Spleen (tissue), 11 donors: ENCODE measurements around the gene LRRFIP2. TPM values are rescaled to one million over a fixed set of nuclear protein-coding genes. Genes with fewer than 3 reads are reported as not detected.

ENCODE experiments used
- DNase-seq: peaks from one replicate; pipeline ENCODE4 v3.0.0-alpha.2; 2020
- H3K27ac ChIP-seq, 8 donors: fragments of 200-600 bp; sonication (generic) in 7 of 8; 1 replicate in 4 of 8; 2 replicates in 4 of 8; pipeline versions ENCODE4 v1.5.0 to v1.8.0; 2016 to 2021; ENCODE audit warnings: inconsistent platforms in 4 of 8, mild to moderate bottlenecking in 4 of 8, moderate library complexity in 1 of 8
- H3K27me3 ChIP-seq, 7 donors: fragments of 200-600 bp; sonication (generic) in 6 of 7; replicated peaks in 1 of 7; 1 replicate in 4 of 7; 2 replicates in 3 of 7; pipeline versions ENCODE4 v1.5.0 to v1.8.0; 2016 to 2021; ENCODE audit warnings: inconsistent platforms in 3 of 7, mild to moderate bottlenecking in 1 of 7
- H3K36me3 ChIP-seq, 6 donors: fragments of 200-600 bp; sonication (generic) in 5 of 6; 1 replicate in 4 of 6; 2 replicates in 2 of 6; pipeline versions ENCODE4 v1.5.0 to v1.8.0; 2016 to 2021; ENCODE audit warnings: inconsistent platforms in 2 of 6
- H3K4me1 ChIP-seq, 6 donors: fragments of 200-600 bp; sonication (generic) in 5 of 6; 1 replicate in 3 of 6; 2 replicates in 3 of 6; pipeline versions ENCODE4 v1.5.0 to v1.8.0; 2016 to 2021; ENCODE audit warnings: inconsistent platforms in 3 of 6
- H3K4me3 ChIP-seq, 8 donors: fragments of 200-600 bp; sonication (generic) in 7 of 8; 1 replicate in 4 of 8; 2 replicates in 4 of 8; pipeline versions ENCODE4 v1.5.0 to v1.8.0; 2016 to 2021; ENCODE audit warnings: inconsistent platforms in 4 of 8, mild to moderate bottlenecking in 4 of 8, moderate library complexity in 2 of 8
- H3K9me3 ChIP-seq, 8 donors: fragments of 200-600 bp; sonication (generic) in 7 of 8; 1 replicate in 4 of 8; 2 replicates in 4 of 8; pipeline versions ENCODE4 v1.5.0 to v1.8.0; 2016 to 2021; ENCODE audit warnings: inconsistent platforms in 4 of 8
- POLR2A ChIP-seq, 3 donors: fragments of 450-650 bp; IDR thresholded peaks; one replicate each; pipeline ENCODE4 v1.5.1; 2017; ENCODE audit warnings: antibody characterized with exemption in 3 of 3, mild to moderate bottlenecking in 1 of 3
- POLR2AphosphoS5 ChIP-seq, 3 donors: sonication (generic); formaldehyde crosslinking; IDR thresholded peaks; one replicate each; pipeline ENCODE4 v1.5.1; 2017; ENCODE audit warnings: antibody characterized with exemption in 3 of 3
- WGBS, 5 donors: extraction: QIAGEN DNeasy Blood & Tissue Kit in 3 of 5; methylation state at CpG; one replicate each; pipeline versions ENCODE4 v1.1.5 to v1.1.7; 2013 to 2018; 5-methylcytosine and 5-hydroxymethylcytosine counted together
- intact Hi-C: fragments of 100-400 bp; cut with DNase I; formaldehyde crosslinking; loops from one replicate; pipeline ENCODE4 v1.15.0; 2023; ENCODE audit warnings: low total_unique reads
- polyA plus RNA-seq, 3 donors: library from polyadenylated mRNA; stranded (reverse); fragments of 200-250 nt; gene quantifications; one replicate each; pipeline ENCODE4 v1.2.1, GENCODE V29; 2013
- total RNA-seq, 7 donors: library from RNA; depleted of rRNA in 3 of 7; stranded (reverse); fragments of >200 nt in 3 of 7; fragmentation: NEBNext Ultra II Directional in 4 of 7; extraction: Animal tissue kit (Norgen Biotek cat#: 25700) in 4 of 7; gene quantifications; one replicate each; pipeline versions ENCODE4 v1.1.0 to v1.2.1, GENCODE V29; 2016 to 2021
- TF ChIP-seq, protein P1 (sequence below), 11 experiments: fragments of 200-600 bp in 7 of 11; fragments of 450-650 bp in 4 of 11; sonication (generic) in 4 of 11; IDR thresholded peaks in 8 of 11; conservative IDR thresholded peaks in 3 of 11; 1 replicate in 7 of 11; 2 replicates in 4 of 11; pipeline versions ENCODE4 v1.4.0 to v1.8.0; 2016 to 2021; ENCODE audit warnings: antibody characterized with exemption in 11 of 11, inconsistent platforms in 4 of 11, mild to moderate bottlenecking in 1 of 11
- donor health status: healthy with polysubstance abuse.
- donor health status: DM: no; HTN: no; CAD: no; lungs with moderate emphysema.
- donor health status: DM: no; HTN: no; CAD: no.
- donor health status: Bipolar disorder and iron deficiency.
- donor health status: healthy.
- donor health status: DM: no; HTN: no; CAD: no.
- donor health status: DM: yes; HTN: yes; CAD: no.

The LRRFIP2 gene
- total and polyA plus RNA-seq, 10 donors: 18.9 to 111 (median 86.9) TPM

- 92 to 96% (median 95%) methylated on average over 2 of the region's 2 CpGs for WGBS, 5 donors
Observed at GRCh38 chr3:37118163-37118562, 56.2 kb downstream of the LRRFIP2 start.

DNA sequence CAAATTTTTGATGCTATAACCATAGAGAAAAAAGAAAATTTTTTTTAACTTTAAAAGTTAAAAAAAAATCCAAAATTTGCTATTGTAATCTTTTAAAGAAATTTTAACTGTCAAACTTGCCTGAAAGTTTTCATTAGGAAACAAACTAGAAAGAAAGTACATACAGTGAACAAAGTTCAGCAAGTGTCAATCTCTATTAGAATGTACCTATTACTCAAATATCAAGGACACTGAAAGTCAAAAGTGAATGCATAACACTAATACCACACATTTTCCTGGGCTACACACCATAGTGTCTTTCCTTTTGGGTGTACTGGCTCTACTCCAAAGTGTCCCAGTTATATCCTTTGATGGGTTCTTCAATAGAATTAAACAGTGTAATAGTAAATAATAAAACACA lies 56.8 kb downstream of the LRRFIP2 start:
- Histone ChIP-seq H3K27ac (no peak overlapping the region), H3K4me1 (peaks cover 0 to 7% (median 0%) of the 10 kb centered on the region in 6 donors), H3K27me3 (no peaks in the 10 kb centered on the region), H3K9me3 (no peaks in the 10 kb centered on the region), H3K4me3 (no peak overlapping the region), H3K36me3 (peaks cover 0 to 41% (median 0%) of the 10 kb centered on the region in 6 donors)
- TF ChIP-seq, protein P1, sequence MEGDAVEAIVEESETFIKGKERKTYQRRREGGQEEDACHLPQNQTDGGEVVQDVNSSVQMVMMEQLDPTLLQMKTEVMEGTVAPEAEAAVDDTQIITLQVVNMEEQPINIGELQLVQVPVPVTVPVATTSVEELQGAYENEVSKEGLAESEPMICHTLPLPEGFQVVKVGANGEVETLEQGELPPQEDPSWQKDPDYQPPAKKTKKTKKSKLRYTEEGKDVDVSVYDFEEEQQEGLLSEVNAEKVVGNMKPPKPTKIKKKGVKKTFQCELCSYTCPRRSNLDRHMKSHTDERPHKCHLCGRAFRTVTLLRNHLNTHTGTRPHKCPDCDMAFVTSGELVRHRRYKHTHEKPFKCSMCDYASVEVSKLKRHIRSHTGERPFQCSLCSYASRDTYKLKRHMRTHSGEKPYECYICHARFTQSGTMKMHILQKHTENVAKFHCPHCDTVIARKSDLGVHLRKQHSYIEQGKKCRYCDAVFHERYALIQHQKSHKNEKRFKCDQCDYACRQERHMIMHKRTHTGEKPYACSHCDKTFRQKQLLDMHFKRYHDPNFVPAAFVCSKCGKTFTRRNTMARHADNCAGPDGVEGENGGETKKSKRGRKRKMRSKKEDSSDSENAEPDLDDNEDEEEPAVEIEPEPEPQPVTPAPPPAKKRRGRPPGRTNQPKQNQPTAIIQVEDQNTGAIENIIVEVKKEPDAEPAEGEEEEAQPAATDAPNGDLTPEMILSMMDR (IDR thresholded peaks at IDR 0.05 in 8 of 11, conservative IDR thresholded peaks at IDR 0.05 in 3 of 11): no peak
- TF ChIP-seq POLR2AphosphoS5 (IDR thresholded peaks at IDR 0.05) (no peak), POLR2A (IDR thresholded peaks at IDR 0.05) (no peak)
- DNase-seq: no peak
- intact Hi-C loops: no loop called here

More at GRCh38 chr3:37118163-37118562, 56.2 kb downstream of the LRRFIP2 start:
- TF ChIP-seq POLR2A (IDR thresholded peaks at IDR 0.05) (no peak), POLR2AphosphoS5 (IDR thresholded peaks at IDR 0.05) (no peak)
- TF ChIP-seq, protein P1 (IDR thresholded peaks at IDR 0.05 in 8 of 11, conservative IDR thresholded peaks at IDR 0.05 in 3 of 11): no peak
- no peak overlapping the region for H3K4me3 ChIP-seq
- intact Hi-C loops: no loop called here
- H3K4me1 ChIP-seq: peaks cover 0 to 7% (median 0%) of the 10 kb centered on the region in 6 donors
- no peaks in the 10 kb centered on the region for H3K27me3 ChIP-seq
- no peak overlapping the region for H3K27ac ChIP-seq
- H3K36me3 ChIP-seq: peaks cover 0 to 35% (median 0%) of the 10 kb centered on the region in 6 donors
- DNase-seq: no peak
- H3K9me3 ChIP-seq: no peaks in the 10 kb centered on the region

DNA sequence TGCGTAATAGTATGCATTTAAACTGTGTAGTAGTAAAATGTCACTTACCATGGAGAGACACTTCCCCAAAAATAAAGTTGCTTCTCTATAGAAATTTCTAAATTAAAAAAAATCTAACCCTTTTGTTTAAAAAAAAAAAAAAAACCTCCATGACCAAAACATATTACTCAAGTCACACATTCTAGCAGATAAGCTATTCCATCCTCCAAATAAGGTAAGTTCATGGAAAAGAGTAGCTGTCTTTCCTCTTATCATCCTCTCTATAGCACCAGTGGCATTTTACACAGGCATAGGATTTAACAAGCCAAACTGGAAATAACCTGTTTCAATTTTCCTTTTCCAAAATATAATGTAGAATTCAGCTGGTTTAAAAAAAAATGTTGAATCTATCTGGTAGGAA lies 57.4 kb downstream of the LRRFIP2 start:
- 86 to 94% (median 92%) methylated on average over 1 of the region's 1 CpG for WGBS, 5 donors
- intact Hi-C loops: no loop called here
- no peak overlapping the region for H3K4me3 ChIP-seq
- DNase-seq: no peak
- peaks cover 0 to 40% (median 0%) of the 10 kb centered on the region in 6 donors for H3K36me3 ChIP-seq
- TF ChIP-seq POLR2AphosphoS5 (IDR thresholded peaks at IDR 0.05) (no peak), POLR2A (IDR thresholded peaks at IDR 0.05) (no peak)
- TF ChIP-seq, protein P1 (IDR thresholded peaks at IDR 0.05 in 8 of 11, conservative IDR thresholded peaks at IDR 0.05 in 3 of 11): no peak
- no peaks in the 10 kb centered on the region for H3K27me3 ChIP-seq
- H3K4me1 ChIP-seq: peaks cover 0 to 9% (median under 1%) of the 10 kb centered on the region in 6 donors
- no peaks in the 10 kb centered on the region for H3K9me3 ChIP-seq
- no peak overlapping the region for H3K27ac ChIP-seq

GRCh38 chr3:37115446-37115845 lies 58.9 kb downstream of the LRRFIP2 start:
- WGBS, 5 donors: 66 to 96% (median 84%) methylated on average over 2 of the region's 2 CpGs
- no peak for DNase-seq

More at GRCh38 chr3:37115446-37115845, 58.9 kb downstream of the LRRFIP2 start:
- no peaks in the 10 kb centered on the region for H3K9me3 ChIP-seq
- H3K4me3 ChIP-seq: no peak overlapping the region
- peak overlapping the region in 1 of 8 donors; percentile 7 for H3K27ac ChIP-seq
- H3K36me3 ChIP-seq: peaks cover 0 to 39% (median 0%) of the 10 kb centered on the region in 6 donors
- H3K27me3 ChIP-seq: no peaks in the 10 kb centered on the region
- peaks cover 0 to 17% (median 2%) of the 10 kb centered on the region in 6 donors for H3K4me1 ChIP-seq
- TF ChIP-seq, protein P1 (IDR thresholded peaks at IDR 0.05 in 8 of 11, conservative IDR thresholded peaks at IDR 0.05 in 3 of 11): no peak
- no peak for TF ChIP-seq POLR2A (IDR thresholded peaks at IDR 0.05)
- no peak for TF ChIP-seq POLR2AphosphoS5 (IDR thresholded peaks at IDR 0.05)
- intact Hi-C loops: no loop called here
